Activated CD8-positive, alpha-beta memory T cell treated with anti-CD3 and anti-CD28 coated beads, Interleukin-2, amount 10 ng/mL, durations not matched to agents 7 days and 5 days (primary cell): ENCODE data around the gene SYDE1. TPM values are rescaled to one million over a fixed set of nuclear protein-coding genes. Genes with fewer than 3 reads are reported as not detected.

Source experiments
- ATAC-seq: fragments of 150-1000 bp; cut with Tn5 transposase; one replicate; pipeline ENCODE4 v1.10.0; 2021; ENCODE audit warnings: moderate library complexity
- CTCF ChIA-PET: fragments of 350-600 bp; sonication (Branson Sonifier 250); formaldehyde crosslinking; loops from one replicate; lab custom pipeline; 2021; ENCODE audit warnings: antibody characterized with exemption; lab: Charles Lee
- DNase-seq: peaks from one replicate; pipeline ENCODE4 v3.0.0-alpha.2; 2020
- H3K27ac Mint-ChIP-seq: one replicate; pipeline ENCODE4 v1.8.0; 2021; ENCODE audit warnings: mild to moderate bottlenecking, mixed read lengths
- H3K27me3 Mint-ChIP-seq: one replicate; pipeline ENCODE4 v1.8.0; 2021; ENCODE audit warnings: mixed read lengths
- H3K36me3 Mint-ChIP-seq: one replicate; pipeline ENCODE4 v1.8.0; 2021; ENCODE audit warnings: mild to moderate bottlenecking, mixed read lengths
- H3K4me1 Mint-ChIP-seq: one replicate; pipeline ENCODE4 v1.8.0; 2021; ENCODE audit warnings: mixed read lengths
- H3K4me3 Mint-ChIP-seq: one replicate; pipeline ENCODE4 v1.8.0; 2021; ENCODE audit warnings: mild to moderate bottlenecking, moderate library complexity, mixed read lengths
- H3K9me3 Mint-ChIP-seq: one replicate; pipeline ENCODE4 v1.8.0; 2022; ENCODE audit warnings: low read depth, mixed read lengths
- total RNA-seq, 2 experiments: library from RNA; stranded (reverse); gene quantifications; one replicate each; pipeline ENCODE4 v1.2.3, GENCODE V29; 2021

Gene SYDE1
- total RNA-seq, 2 experiments from 2014 or later: 0.07 to 0.09 TPM

DNA sequence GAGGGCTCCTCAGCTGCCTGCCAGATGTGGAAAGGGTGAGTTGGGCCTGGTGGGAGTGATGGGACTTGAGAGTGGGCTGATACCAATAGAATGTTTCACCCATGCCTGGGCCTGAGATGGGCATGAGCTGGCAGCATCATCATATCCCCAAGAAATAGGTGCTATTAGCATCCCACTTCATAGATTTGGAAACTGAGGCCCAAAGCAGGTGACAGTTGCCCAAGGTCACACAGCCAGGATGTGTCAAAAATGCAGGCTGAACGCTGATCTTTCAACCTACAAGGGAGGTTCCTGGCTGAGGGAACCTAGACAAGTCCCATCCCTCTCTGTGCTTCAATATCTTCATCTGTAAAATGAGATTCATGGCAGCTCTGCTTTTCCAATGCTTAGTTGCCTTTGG lies 4.6 kb downstream of the SYDE1 start:
- no peak overlapping the region for H3K27ac Mint-ChIP-seq
- no peak for ATAC-seq
- H3K36me3 Mint-ChIP-seq: peaks cover 2% of the 10 kb centered on the region
- DNase-seq: no peak
- H3K4me3 Mint-ChIP-seq: no peak overlapping the region
- no peaks in the 10 kb centered on the region for H3K9me3 Mint-ChIP-seq
- peaks cover 5% of the 10 kb centered on the region for H3K4me1 Mint-ChIP-seq
- H3K27me3 Mint-ChIP-seq: peaks cover 14% of the 10 kb centered on the region
- CTCF ChIA-PET: interaction anchor here (1.4 to 1.7 kb wide), 2 partner anchors 20 to 38 kb away, joined by 4 to 6 read pairs; no protein-coding TSS in a partner anchor

DNA sequence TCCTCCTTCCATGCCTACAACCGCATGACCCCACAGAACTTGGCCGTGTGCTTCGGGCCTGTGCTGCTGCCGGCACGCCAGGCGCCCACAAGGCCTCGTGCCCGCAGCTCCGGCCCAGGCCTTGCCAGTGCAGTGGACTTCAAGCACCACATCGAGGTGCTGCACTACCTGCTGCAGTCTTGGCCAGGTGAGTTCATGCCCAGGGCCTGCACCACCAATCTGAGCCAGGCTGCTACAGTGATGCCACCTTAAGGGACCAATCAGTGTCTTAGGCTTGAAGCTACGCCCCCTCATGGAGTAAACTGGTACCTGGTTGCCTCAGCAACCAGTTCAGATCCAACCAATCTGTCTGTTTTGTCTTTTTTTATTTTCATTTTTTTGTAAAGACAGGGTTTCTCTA lies 5.2 kb downstream of the SYDE1 start:
- Mint-ChIP-seq H3K27me3 (peaks cover 11% of the 10 kb centered on the region), H3K27ac (no peak overlapping the region), H3K4me1 (peaks cover 3% of the 10 kb centered on the region), H3K9me3 (no peaks in the 10 kb centered on the region), H3K4me3 (no peak overlapping the region), H3K36me3 (peaks cover 6% of the 10 kb centered on the region)
- ATAC-seq (no peak), DNase-seq (no peak)
- CTCF ChIA-PET: interaction anchor here (1.3 to 1.7 kb wide), 3 partner anchors 12 to 37 kb away, joined by 3 to 6 read pairs (median 4); no protein-coding TSS in a partner anchor

DNA sequence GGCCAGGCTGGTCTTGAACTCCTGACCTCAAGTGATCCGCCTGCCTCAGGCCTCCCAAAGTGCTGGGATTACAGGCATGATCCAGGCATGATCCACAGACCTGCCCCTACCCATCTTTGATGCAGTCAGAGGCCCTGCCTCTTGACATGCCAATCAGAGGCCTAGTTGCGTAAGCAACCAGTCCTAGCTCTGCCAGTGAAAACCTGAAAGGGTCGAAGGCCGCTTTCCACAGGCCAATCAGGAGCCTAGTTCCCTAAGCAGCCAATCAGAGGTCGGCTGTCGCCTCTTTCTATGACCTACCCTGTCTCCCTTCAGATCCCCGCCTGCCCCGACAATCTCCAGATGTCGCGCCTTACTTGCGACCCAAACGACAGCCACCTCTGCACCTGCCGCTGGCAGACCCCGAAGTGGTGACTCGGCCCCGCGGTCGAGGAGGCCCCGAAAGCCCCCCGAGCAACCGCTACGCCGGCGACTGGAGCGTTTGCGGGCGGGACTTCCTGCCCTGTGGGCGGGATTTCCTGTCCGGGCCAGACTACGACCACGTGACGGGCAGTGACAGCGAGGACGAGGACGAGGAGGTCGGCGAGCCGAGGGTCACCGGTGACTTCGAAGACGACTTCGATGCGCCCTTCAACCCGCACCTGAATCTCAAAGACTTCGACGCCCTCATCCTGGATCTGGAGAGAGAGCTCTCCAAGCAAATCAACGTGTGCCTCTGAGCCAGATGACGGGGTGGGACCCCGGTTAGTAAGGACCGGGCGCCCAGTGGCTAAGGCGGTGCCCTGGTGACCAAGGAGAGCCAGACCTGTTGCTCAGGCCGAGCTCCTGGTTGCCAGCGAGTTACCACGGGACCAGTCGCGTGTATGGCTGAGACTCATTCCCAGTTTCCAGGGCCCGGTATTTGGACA lies 6.3 kb downstream of the SYDE1 start:
- no peaks in the 10 kb centered on the region for H3K4me1 Mint-ChIP-seq
- no peak for DNase-seq
- ATAC-seq: no peak
- H3K27me3 Mint-ChIP-seq: peaks cover 2% of the 10 kb centered on the region
- peaks cover 11% of the 10 kb centered on the region for H3K36me3 Mint-ChIP-seq
- no peak overlapping the region for H3K4me3 Mint-ChIP-seq
- no peak overlapping the region for H3K27ac Mint-ChIP-seq
- CTCF ChIA-PET: interaction anchor here (1.3 to 1.7 kb wide), 2 partner anchors 13 to 22 kb away, joined by 3 to 6 read pairs; no protein-coding TSS in a partner anchor
- H3K9me3 Mint-ChIP-seq: no peaks in the 10 kb centered on the region

DNA sequence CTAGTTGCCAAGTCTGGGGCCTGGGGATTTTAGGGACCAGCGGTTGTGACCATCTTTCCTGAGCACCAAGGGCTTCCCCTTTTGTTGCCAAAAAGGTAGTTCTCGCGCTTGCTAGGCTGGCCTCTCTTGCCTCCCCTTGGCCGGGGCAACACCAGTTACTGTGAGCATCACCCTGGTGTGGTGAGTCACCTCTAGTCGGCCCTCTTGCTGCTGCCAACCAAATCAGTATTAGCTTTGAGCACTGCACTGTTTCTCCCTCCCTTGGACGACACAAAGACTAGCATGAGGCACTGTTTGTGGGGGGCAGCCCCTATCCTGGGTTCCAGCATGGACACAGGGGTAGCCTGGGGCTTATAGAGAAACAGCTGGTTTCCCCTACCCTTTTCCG lies 6.9 kb downstream of the SYDE1 start:
- CTCF ChIA-PET: no interaction called here
- H3K4me3 Mint-ChIP-seq: no peak overlapping the region
- no peaks in the 10 kb centered on the region for H3K4me1 Mint-ChIP-seq
- no peak overlapping the region for H3K27ac Mint-ChIP-seq
- no peaks in the 10 kb centered on the region for H3K9me3 Mint-ChIP-seq
- ATAC-seq (no peak), DNase-seq (no peak)
- H3K27me3 Mint-ChIP-seq: no peaks in the 10 kb centered on the region
- peaks cover 17% of the 10 kb centered on the region for H3K36me3 Mint-ChIP-seq

DNA sequence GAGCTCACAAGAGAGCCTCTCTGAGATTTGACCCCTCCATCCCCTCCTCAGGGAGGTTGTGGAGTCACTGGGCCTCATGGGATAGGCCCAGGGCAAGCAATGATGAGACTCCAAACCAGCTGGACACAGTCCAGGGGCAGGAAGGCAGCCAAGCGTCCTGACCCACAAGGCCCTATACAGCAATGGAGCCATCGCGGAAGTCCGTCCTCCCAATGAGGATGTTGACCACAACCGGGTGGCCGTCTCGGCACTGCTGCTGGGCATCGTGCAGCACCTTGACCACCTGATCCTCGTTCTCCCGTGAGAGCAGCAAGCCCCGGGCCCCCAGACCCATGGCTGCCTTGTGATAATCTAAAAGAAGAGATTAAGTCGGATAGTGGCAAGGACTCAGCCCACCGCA lies 7.9 kb downstream of the SYDE1 start:
- no peak for ATAC-seq
- Mint-ChIP-seq H3K4me1 (no peaks in the 10 kb centered on the region), H3K9me3 (no peaks in the 10 kb centered on the region), H3K36me3 (peaks cover 25% of the 10 kb centered on the region), H3K27me3 (no peaks in the 10 kb centered on the region), H3K4me3 (no peak overlapping the region), H3K27ac (no peak overlapping the region)
- no peak for DNase-seq
- CTCF ChIA-PET: no interaction called here

DNA sequence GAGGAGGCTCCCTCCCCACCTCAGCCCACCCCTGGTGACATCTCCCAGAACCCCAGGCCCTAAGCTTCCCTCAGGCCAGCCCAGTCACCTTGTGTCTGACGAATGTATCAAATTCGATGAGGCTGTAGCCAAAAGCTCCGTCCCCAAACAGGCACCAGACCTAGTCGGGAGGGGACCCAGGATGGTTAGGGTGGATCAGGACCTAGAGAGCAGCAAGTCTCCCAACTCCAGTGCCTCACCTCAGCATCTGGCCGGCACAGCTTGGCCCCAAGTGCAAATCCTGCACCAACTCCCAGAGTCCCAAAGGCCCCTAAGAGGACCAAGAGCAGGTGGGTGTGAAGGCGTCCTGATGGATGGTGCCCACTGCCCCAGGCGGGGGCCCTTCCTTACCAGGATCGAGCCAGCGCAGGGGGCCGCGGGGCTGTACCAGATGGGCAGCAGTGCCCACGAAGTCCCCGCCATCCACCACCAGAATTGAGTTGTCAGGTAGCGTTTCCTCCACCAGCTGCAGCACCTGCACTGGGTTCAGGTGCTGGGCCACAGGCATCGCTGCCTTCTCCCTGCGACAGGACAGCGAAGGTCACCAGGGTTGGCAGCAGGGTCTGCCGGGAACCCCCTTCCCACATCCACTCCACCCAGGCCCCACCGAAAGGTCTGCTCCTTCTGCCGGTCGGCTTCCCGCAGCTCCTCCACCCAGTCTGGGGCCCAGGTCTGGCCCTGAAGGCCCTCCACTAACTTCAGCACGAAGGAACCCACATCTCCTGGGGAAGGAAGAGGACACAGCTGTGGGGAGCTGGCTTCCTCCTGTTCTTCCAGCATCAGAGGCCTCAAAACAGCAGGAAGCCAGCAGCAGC lies 8.8 kb downstream of the SYDE1 start:
- Mint-ChIP-seq H3K9me3 (no peaks in the 10 kb centered on the region), H3K27me3 (no peaks in the 10 kb centered on the region), H3K4me1 (no peaks in the 10 kb centered on the region), H3K36me3 (peaks cover 32% of the 10 kb centered on the region), H3K27ac (no peak overlapping the region), H3K4me3 (no peak overlapping the region)
- ATAC-seq: no peak
- no peak for DNase-seq
- CTCF ChIA-PET: no interaction called here

DNA sequence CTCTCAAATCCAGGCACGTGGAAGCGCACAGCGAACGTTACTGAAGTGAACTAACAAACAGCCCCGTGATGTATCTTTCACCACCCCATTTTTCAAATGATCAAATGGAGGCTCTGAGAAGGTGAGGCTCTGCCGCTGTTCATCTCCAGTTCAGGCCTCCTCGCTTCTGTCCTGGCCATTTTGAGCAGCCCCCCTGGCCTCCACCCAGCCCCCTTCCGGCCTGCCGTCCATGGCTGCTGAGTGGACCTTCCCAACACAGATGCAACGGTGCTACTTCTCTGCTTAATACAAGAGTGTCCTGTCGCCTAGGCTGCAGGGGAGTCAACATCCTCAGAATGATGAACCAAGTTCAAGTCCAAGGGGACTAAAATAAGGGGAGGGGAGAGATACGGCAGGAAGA lies 9.7 kb downstream of the SYDE1 start:
- peaks cover 35% of the 10 kb centered on the region for H3K36me3 Mint-ChIP-seq
- no peaks in the 10 kb centered on the region for H3K4me1 Mint-ChIP-seq
- no peak overlapping the region for H3K27ac Mint-ChIP-seq
- ATAC-seq: no peak
- CTCF ChIA-PET: no interaction called here
- DNase-seq: no peak
- H3K4me3 Mint-ChIP-seq: no peak overlapping the region
- H3K9me3 Mint-ChIP-seq: no peaks in the 10 kb centered on the region
- no peaks in the 10 kb centered on the region for H3K27me3 Mint-ChIP-seq

DNA sequence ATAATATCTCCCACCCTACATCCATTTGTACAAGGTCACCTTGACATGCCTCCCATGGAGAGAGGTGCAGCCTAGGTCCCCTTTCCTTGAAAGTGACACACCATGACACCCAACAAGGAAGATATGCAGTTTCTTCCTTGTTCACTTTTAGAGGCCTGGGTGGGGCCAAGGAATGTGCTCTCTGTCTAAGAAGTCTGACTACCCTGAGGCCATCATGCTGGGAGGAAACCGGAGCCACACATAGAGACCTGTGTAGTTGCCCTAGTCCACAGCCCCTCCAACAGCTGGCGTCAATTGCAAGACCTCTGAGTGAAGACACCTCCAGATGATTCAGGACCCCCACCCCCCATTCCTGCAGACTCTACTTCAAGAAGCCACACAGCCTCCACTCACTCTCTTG lies 11.0 kb downstream of the SYDE1 start:
- Mint-ChIP-seq H3K4me1 (no peaks in the 10 kb centered on the region), H3K9me3 (no peaks in the 10 kb centered on the region), H3K36me3 (peaks cover 38% of the 10 kb centered on the region), H3K4me3 (no peak overlapping the region), H3K27ac (no peak overlapping the region), H3K27me3 (no peaks in the 10 kb centered on the region)
- DNase-seq (no peak), ATAC-seq (no peak)
- CTCF ChIA-PET: no interaction called here

DNA sequence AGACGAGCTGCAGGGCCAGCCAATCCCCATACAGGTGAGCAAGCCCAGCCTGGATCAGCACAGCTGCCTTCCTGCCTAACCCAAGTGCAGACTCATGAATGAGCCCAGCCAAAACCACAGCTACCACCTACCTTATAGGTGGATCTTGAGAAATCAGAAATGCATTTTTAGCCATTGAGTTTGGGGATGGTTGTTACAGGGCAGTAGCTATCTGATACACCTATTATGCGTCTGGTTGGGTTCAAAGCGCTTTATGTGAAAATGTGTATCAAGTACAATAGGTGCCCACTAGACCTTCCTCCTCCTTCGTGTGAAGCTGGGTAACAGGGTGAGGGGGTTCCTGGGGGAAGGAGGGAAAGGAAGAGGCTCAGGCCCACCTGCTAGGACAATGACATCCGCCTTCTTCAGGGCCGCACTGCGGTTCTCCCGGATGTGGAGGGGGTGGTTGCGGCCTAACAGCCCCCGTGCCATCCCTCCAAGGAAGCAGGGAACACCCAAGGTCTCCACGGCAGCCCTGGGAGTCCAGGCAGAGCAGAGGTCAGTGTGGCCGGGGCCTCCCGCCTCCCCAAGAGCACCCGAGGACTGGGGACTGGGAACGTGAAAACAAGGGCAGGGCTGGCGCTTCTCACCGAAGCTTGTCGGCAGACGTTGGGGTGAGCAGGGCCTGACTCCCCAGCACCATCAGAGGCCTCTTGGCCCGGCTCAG lies 11.7 kb downstream of the SYDE1 start:
- Mint-ChIP-seq H3K27ac (no peak overlapping the region), H3K9me3 (no peaks in the 10 kb centered on the region), H3K4me3 (no peak overlapping the region), H3K36me3 (peaks cover 38% of the 10 kb centered on the region), H3K27me3 (no peaks in the 10 kb centered on the region), H3K4me1 (peaks cover 6% of the 10 kb centered on the region)
- DNase-seq (no peak), ATAC-seq (no peak)
- CTCF ChIA-PET: no interaction called here

DNA sequence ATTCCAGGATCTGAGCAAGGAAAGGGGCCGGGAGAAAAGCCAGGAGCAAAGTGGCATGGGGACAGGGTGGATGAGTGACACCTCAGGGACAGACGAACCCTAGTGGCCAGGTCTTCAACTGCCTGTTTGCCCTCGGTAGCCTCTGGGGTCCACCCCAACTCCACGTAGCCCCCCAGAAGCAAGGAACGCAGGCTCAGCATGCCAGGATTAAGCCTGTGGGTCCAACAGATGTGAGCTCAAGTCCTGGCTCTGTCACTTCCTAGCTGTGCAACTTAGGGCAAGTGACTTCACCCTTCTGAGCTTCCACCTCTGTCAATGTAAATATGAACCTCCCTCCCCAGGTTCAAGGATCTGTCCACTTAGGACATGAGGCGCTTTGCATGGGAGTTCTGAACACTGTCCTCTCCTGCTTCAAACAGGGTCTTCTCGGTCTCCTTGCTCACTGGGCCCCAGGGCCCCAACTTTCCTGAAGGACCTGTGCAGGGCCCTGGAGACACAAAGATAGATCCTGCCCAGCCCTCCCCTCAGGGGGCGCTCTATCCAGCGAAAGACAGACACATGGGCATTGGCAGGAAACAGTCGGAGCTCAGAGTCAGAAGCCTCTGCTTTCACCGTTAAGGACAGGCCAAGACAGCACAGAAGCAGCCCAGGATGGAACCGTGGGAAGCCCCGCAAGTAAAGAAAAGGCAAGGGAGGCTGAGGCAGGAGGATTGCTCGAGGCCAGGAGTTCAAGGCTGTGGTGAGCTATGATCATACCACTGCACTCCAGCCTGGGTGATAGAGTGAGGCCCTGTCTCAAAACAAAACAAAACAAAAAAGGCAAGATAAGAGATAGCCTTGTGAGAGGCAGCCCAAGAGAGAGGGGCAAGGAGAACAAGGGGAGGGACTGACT lies 13.2 kb downstream of the SYDE1 start:
- Mint-ChIP-seq H3K27ac (no peak overlapping the region), H3K9me3 (no peaks in the 10 kb centered on the region), H3K27me3 (no peaks in the 10 kb centered on the region), H3K36me3 (peaks cover 38% of the 10 kb centered on the region), H3K4me1 (peaks cover 12% of the 10 kb centered on the region), H3K4me3 (no peak overlapping the region)
- ATAC-seq (no peak), DNase-seq (no peak)
- CTCF ChIA-PET: interaction anchor here (0.5 to 0.6 kb wide), 2 partner anchors 8 to 1436 kb away, joined by 3 to 4 read pairs; no protein-coding TSS in a partner anchor

DNA sequence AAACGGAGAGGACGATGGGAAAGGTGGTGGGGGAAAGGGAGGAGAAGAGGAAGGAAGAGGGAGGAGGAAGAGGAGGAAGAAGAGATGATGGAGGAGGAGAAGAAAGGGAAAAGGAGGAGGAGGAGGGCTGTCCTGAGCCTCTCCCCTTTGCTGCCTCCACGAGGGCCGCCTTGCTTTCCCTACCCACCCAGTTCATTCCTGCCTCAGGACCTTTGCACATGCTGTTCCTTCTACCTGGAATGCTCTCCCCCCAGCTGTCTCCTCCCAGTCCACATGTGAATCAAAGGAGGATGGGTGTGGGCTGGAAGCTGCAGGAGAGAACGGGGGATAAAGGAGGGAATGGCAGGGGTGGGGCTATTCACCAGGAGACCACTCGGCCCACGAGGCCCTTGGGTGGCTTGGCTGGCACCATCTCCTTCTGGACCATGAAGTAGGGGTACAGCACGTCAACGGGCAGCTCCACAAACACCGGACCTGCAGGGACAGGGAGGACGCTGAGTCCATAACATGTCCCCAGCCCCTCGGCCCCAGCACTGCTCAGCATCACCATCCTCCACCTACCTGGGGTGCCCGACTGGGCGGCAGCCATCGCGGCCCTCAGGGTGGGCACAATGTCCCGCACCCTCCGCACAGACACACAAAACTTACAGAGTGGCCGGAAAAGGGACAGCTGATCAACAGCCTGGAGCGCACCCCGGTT lies 15.3 kb downstream of the SYDE1 start:
- ATAC-seq: no peak
- H3K4me3 Mint-ChIP-seq: no peak overlapping the region
- H3K27ac Mint-ChIP-seq: no peak overlapping the region
- H3K36me3 Mint-ChIP-seq: peaks cover 32% of the 10 kb centered on the region
- CTCF ChIA-PET: no interaction called here
- H3K27me3 Mint-ChIP-seq: no peaks in the 10 kb centered on the region
- DNase-seq: no peak
- H3K9me3 Mint-ChIP-seq: no peaks in the 10 kb centered on the region
- H3K4me1 Mint-ChIP-seq: peaks cover 15% of the 10 kb centered on the region
